Dedifferentiated amniotic fluid mesenchymal stem cell (primary cell): ENCODE measurements around the gene SLC29A1.

Experiments used
- DNase-seq: peaks from one replicate; pipeline ENCODE4 v3.0.0-alpha.2; 2016; ENCODE audit errors: extremely low spot score

SLC29A1 gene

GRCh38 chr6:44237021-44237812 lies 13.8 kb downstream of the SLC29A1 start:
- peak; percentile 93 for DNase-seq

GRCh38 chr6:44237813-44238433 lies 14.5 kb downstream of the SLC29A1 start:
- DNase-seq, result peak; percentile 56

DNA sequence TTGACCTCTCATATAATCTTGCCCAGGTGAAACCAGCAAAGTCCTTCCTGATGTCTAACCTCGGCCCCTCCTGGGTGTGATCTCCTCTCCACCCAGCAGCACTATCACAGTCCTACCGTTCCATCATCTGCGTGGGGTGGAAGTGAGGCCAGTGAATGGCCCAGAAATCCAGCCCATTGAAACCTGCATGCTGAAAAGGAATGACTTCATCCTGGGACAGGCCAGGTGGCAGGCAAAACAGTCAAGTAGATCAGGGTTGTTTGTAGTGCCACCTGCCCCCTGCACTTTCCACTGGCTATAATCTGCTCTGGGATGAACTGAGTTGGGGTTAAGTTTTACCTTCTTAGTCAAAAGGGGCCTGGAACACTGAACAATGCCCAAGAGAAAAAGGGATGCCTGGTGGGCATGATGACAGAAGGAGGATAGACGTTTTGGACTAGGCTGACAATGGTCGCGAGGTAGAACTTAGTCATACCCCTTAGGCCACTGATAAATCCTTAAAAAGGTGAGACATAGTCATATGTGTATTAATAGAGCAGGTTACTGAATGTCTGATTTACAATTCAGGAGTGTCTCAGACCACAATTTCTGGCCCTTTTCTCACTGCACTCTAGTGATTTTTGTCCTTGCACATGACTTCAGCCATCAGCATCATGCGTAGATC lies 15.4 kb downstream of the SLC29A1 start:
- no peak for DNase-seq

- DNase-seq, result no peak
These were observed 19.9 kb downstream of the SLC29A1 start for GRCh38 chr6:44243345-44243744.

- DNase-seq, result no peak
These were observed 22.1 kb downstream of the SLC29A1 start for GRCh38 chr6:44245391-44245911.

GRCh38 chr6:44245912-44246662 lies 22.7 kb downstream of the SLC29A1 start:
- peak; percentile 63 for DNase-seq

- DNase-seq, result peak; percentile 95
These were observed 23.4 kb downstream of the SLC29A1 start, which contains the start of gene HSP90AB1 for GRCh38 chr6:44246663-44247337. Gene HSP90AB1, plus strand, starts transcription at chr6:44247101. Its CDS starts 1,529 bp downstream, at chr6:44248630.

GRCh38 chr6:44247338-44248302 lies 24.2 kb downstream of the SLC29A1 start:
- peak; percentile 41 for DNase-seq

GRCh38 chr6:44248579-44248978 lies 25.2 kb downstream of the SLC29A1 start:
- DNase-seq, result no peak

DNA sequence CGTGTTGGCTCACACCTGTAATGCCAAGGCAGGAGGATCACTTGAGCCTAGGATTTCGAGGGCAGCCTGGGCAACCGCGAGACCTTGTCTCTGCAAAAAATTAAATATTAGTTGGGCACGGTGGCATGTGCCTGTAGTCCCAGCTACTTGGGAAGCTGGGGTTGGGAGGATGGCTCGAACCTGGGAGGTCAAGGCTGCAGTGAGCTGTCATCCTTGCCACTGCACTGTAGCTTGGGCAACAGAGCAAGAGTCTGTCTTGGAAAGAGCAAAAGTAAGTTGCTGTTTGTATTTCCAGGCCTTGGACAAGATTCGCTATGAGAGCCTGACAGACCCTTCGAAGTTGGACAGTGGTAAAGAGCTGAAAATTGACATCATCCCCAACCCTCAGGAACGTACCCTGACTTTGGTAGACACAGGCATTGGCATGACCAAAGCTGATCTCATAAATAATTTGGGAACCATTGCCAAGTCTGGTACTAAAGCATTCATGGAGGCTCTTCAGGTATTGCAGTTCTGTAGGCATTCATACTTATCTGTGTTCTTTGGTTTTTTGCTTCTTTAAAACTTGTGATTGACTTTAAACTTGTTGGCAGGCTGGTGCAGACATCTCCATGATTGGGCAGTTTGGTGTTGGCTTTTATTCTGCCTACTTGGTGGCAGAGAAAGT lies 25.8 kb downstream of the SLC29A1 start:
- DNase-seq, result no peak

DNA sequence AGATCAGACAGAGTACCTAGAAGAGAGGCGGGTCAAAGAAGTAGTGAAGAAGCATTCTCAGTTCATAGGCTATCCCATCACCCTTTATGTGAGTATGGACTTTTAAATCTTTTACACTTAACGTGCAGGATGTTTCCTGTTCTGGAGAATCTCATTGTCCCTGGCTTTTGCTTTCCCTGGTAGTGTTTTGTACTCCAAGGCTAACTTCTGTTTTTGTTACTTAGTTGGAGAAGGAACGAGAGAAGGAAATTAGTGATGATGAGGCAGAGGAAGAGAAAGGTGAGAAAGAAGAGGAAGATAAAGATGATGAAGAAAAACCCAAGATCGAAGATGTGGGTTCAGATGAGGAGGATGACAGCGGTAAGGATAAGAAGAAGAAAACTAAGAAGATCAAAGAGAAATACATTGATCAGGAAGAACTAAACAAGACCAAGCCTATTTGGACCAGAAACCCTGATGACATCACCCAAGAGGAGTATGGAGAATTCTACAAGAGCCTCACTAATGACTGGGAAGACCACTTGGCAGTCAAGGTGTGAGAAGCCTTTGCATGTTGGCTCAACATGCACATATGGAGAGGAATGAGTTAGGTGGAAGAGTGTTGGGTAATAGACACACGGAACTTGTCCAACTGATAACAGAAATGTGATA lies 26.8 kb downstream of the SLC29A1 start:
- DNase-seq, result no peak

DNA sequence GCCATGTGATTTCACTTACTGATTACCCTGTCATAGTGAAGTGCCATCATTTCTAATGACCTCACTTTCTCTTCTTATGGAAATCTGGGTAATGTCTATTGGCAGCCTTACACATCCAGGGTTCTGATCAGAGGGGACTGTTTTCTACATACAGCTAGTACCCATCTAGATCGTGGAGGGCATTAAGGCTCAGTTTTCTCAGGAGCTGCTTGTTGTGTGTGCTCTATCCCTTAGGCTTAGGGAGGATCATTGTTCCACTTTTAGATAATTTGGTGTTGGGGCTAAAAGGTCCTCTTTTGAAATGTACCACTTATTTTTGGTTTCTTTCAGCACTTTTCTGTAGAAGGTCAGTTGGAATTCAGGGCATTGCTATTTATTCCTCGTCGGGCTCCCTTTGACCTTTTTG lies 27.3 kb downstream of the SLC29A1 start:
- no peak for DNase-seq

- no peak for DNase-seq
These were observed 28.5 kb downstream of the SLC29A1 start for GRCh38 chr6:44251576-44252524.

- DNase-seq, result no peak
These were observed 30.1 kb downstream of the SLC29A1 start for GRCh38 chr6:44253307-44254101.

DNA sequence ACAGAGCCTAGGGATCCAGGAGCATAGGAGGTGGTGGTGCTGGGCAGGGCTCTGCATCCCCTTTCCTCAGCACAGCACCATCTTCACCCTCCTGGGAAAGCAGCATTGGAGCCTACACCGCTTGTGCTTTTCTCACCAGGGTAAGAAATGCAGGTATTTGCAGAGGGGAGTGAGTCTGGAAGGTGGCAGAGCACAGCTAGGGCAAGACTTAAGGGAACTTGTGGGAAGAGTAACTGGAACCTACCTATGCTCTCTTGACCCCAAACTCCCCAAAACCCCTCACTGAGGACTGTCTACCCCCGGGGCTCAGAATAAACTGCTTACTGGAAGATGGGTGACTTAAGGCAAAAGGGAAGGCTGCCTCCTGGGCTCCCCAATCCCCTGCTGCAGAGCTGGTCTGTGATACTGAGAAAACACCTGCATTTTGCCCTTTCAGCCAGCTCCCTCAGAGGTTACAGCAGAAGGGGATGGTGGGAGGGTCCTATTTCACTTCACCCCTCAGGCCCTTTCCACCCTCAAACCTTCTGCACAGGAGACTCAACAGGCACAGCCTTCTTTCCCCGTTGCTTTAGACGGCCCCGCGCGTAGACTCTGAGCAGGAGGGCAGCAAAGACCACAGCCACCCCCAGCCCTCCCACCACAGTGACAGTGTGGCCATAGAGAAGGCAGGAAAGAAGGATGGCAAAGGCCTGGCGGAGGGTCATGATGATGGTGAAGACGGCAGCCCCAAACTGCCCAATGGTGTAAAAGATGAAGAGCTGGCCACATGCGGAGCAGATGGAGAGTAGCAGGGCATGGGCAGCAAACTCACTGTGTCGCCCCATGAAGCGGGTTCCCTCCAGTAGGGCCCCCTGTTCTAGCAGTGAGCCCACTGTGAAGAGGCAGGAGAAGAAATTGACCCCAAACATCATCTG lies 31.1 kb downstream of the SLC29A1 start:
- DNase-seq, result no peak
